ENCODE measurements around the gene CFAP46. TPM values are rescaled to one million over a fixed set of nuclear protein-coding genes. Genes with fewer than 3 reads are reported as not detected.

CFAP46 gene
- total and polyA plus RNA-seq, 8 donors: 1.2 to 5.2 (median 3.5) TPM

DNA sequence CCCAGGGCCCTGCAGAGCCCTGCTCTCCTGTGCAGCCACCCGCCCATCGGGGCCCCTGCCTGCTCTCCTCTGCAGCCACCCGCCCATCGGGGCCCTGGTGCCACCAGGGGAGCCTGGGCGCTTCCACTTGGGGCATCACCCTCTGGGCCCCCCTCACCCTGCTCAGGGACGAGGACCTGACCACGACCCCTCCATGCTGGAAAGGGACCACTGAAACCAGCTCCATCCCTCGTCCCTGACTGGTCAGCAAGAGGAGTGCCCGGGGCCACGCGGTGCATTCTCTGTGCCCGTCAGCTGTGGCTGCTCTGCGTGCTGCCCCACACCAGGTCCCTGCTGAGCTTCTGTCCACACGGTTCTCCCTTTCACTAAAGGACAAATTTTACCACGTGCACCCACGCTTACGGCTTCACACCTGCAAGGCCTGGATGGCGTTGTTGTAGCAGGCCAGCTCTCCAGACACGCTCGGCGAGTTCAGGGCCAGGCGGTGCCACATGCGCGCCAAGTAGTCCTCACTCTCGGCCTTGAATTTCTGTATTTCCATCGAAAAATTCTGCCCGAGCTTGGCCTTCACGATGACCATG lies 57.6 kb downstream of the CFAP46 start:
- ATAC-seq (no peak), DNase-seq (peak in 2 of 4 donors; percentile 26 to 71)
- Histone ChIP-seq H3K4me3 (no peak overlapping the region), H3K27ac (no peak overlapping the region), H3K36me3 (no peaks in the 10 kb centered on the region), H3K4me1 (no peaks in the 10 kb centered on the region), H3K27me3 (peaks cover 0 to 37% of the 10 kb centered on the region in 2 donors), H3K9me3 (no peaks in the 10 kb centered on the region)
- intact Hi-C loops (cut with DNase I): no loop called here
- TF ChIP-seq, protein P1, sequence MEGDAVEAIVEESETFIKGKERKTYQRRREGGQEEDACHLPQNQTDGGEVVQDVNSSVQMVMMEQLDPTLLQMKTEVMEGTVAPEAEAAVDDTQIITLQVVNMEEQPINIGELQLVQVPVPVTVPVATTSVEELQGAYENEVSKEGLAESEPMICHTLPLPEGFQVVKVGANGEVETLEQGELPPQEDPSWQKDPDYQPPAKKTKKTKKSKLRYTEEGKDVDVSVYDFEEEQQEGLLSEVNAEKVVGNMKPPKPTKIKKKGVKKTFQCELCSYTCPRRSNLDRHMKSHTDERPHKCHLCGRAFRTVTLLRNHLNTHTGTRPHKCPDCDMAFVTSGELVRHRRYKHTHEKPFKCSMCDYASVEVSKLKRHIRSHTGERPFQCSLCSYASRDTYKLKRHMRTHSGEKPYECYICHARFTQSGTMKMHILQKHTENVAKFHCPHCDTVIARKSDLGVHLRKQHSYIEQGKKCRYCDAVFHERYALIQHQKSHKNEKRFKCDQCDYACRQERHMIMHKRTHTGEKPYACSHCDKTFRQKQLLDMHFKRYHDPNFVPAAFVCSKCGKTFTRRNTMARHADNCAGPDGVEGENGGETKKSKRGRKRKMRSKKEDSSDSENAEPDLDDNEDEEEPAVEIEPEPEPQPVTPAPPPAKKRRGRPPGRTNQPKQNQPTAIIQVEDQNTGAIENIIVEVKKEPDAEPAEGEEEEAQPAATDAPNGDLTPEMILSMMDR (IDR thresholded peaks at IDR 0.05): no peak

DNA sequence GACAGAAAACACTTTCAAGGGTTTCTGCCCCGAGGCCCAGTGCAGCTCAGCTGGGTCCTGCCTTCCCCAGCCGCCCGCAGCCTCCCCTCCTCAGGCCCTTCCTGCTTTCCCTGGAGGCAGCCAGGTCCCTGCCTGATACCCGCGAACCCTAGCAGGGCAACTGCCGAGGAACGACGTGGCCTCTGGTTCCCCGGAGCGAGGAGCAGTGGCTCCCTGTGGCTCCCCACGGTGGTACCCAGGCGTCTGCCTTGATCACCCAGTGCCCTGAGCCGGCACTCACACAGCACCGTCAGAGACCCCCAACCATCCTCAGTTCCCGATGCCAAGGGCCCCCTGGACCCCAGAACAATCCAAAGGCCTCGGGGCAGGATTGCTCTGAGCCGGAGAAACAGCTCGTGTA lies 58.3 kb downstream of the CFAP46 start:
- peaks cover 0 to 37% of the 10 kb centered on the region in 2 donors for H3K27me3 ChIP-seq
- no peak overlapping the region for H3K27ac ChIP-seq
- H3K36me3 ChIP-seq: no peaks in the 10 kb centered on the region
- TF ChIP-seq, protein P1 (IDR thresholded peaks at IDR 0.05): no peak
- intact Hi-C loops (cut with DNase I): no loop called here
- no peaks in the 10 kb centered on the region for H3K4me1 ChIP-seq
- H3K4me3 ChIP-seq: no peak overlapping the region
- no peak for ATAC-seq
- H3K9me3 ChIP-seq: no peaks in the 10 kb centered on the region
- peak in 2 of 4 donors; percentile 30 to 78 for DNase-seq

DNA sequence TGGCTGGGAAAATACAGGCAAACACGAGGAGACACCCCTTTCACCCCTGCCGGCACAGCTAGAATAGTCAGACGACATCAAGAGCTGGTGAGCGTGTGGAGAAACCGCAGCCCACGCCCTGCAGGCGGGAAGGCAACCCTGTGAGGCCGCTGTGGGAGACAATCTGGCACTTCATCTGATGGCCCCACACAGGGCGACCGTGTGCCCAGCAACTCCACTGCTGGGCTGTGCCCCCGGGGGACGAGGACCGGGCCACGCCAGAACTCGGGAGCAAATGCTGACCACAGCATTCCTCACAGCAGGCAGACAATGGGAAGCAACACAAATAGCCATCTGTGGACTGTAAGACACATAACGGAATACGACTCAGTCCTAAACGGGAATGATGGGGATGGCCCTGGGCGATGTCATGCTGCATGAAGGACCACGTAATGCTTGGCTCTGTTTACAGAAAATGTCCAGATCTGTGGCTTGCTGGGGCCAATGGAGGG lies 58.9 kb downstream of the CFAP46 start:
- H3K9me3 ChIP-seq: no peaks in the 10 kb centered on the region
- DNase-seq: peak in 2 of 4 donors; percentile 20 to 60
- H3K27ac ChIP-seq: no peak overlapping the region
- no peak overlapping the region for H3K4me3 ChIP-seq
- H3K4me1 ChIP-seq: no peaks in the 10 kb centered on the region
- H3K36me3 ChIP-seq: no peaks in the 10 kb centered on the region
- intact Hi-C loops (cut with DNase I): no loop called here
- TF ChIP-seq, protein P1 (IDR thresholded peaks at IDR 0.05): no peak
- peaks cover 0 to 39% of the 10 kb centered on the region in 2 donors for H3K27me3 ChIP-seq
- ATAC-seq: no peak

DNA sequence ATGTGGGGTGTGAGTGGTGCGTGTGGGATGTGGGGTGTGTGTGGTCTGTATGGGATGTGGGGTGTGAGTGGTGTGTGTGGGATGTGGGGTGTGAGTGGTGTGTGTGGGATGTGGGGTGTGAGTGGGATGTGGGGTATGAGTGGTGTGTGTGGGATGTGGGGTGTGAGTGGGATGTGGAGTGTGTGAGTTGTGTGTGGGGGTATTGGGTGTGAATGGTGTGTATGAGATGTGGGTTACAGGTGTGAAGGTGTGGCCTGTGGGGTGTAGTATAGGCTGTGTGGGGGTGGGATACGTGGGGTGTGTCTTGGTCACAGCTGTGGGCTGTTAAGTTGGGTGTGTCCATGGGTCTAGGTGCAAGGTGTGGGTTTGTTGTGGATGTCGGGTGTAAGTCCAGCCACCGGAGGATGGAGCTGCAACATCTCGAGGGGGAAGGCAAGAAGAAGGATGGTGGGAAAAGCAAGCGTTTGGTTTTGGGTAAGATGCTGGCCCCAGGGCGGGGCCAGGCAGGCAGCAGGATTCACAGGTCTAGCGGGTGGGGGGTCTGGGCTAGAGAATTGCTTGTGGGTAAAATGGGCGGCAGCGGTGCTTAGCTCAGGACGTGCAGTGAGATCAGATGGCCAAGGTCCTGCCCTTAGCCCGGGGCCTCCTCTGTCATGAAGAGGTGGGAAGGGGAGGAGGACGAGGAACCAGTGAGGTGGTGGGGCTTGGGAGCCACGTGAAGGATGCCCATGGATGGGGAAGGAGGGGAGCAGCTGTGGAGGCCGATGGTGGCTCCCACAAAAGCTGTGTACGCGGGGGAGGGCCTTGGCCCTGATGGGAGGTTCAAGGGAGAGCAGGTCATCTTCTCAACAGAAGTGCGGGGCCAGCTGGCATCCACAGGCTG lies 60.1 kb downstream of the CFAP46 start:
- intact Hi-C loops (cut with DNase I): no loop called here

More for the DNA sequence above, 60.1 kb downstream of the CFAP46 start:
- TF ChIP-seq, protein P1 (IDR thresholded peaks at IDR 0.05): no peak
- H3K4me1 ChIP-seq: no peaks in the 10 kb centered on the region
- ATAC-seq (no peak), DNase-seq (peak in 2 of 4 donors; percentile 8 to 47)
- H3K27me3 ChIP-seq: peaks cover 0 to 48% of the 10 kb centered on the region in 2 donors
- H3K9me3 ChIP-seq: no peaks in the 10 kb centered on the region
- H3K27ac ChIP-seq: no peak overlapping the region
- no peaks in the 10 kb centered on the region for H3K36me3 ChIP-seq
- no peak overlapping the region for H3K4me3 ChIP-seq

Data from left lung (tissue), 10 donors.